ENCODE data around the gene CHRNA10.

CHRNA10 gene

GRCh38 chr11:3671334-3672254 lies at the start of gene CHRNA10:
CHRNA10 (minus strand) TSS chr11:3671384; CDS start chr11:3671312, 72 bp downstream.
- DNase-seq: no peak

DNA sequence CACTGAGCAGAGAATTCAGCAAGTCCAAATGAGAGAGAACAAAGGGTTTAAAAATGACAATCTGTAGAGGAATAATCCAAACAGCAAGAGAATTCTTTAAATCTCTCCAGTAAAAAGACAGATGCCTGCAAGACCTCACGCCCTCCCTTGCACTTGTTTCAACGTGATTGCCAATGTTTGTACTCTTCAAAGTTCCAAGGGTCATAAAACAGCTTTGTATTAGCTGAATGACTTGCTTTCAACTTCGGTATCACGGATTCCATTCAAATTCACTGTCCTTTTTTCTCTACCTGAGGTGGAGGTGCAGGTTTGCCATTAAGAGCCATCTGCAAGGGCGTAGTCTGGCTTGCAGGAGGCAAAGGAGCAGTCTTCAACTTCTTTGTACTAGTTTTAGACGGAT lies 41.1 kb upstream of the CHRNA10 start:
- DNase-seq: no peak

DNA sequence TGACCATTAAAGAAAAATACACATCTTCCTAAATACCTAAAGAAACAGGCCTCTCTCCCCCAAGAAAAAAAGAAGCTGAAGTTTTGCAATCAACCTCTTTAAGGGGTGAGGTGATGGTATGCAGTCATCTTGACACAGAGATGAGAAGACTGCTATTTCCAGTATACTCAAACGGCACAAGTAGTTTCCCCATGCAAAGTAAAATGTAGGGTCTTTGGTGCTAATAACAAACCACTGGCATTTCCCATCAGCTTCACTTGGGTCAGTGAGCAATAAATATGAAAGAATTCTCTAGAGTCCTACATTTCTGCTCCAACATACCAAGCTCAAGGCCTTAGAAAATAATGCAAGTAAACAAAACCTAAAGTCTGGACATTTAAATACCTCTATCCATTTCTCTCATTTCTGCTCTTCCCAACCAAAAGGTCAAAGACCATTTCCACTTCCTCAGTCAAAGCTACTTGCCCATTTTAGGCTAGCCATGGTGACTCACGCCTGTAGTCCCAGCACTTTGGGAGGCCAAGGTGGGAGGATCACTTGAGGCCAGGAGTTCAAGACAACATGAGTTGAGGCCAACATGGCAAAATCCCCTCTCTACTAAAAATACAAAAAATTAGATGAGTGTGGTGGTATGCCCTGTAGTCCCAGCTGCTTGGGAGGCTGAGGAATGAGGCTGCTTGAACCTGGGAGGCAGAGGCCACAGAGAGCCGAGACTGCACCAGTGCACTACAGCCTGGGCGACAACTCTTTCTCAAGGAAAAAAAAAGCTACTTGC lies 39.5 kb upstream of the CHRNA10 start:
- no peak for DNase-seq

- no peak for DNase-seq
Measured at GRCh38 chr11:3709977-3710376, 38.8 kb upstream of the CHRNA10 start.

DNA sequence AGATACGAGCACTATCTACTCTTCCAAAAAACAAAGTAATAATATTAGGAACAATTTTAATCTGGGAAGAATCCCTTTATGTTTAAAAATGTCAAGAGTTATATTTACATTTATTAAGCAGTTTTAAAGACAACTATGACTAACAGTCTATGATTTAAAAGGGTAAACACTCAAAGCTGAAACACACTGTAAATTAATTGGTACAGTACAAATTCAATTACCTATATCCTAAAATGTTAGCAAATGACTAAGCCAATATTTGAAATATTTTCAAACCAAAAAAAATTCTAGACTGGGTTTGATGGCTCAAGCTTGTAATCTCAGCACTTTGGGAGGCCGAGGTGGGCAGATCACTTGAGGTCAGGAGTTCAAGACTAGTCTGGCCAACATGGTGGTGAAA lies 36.0 kb upstream of the CHRNA10 start:
- no peak for DNase-seq

DNA sequence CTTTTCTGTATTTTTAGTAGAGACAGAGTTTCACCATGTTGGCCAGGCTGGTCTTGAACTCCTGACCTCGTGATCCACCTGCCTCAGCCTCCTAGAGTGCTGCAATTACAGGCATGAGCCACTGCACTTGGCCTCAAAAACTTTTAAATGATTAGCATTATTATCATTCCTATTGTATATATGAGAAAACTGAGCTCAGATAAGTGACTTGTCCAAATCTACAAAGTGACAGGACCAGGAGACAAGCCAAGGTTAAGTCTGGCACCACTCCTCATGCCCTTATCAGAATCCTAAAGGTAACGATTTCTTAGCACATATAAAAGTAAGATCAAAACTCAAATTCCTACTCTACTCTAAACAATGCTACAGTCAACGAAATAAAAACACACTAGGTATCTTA lies 32.2 kb upstream of the CHRNA10 start:
- no peak for DNase-seq

GRCh38 chr11:3700910-3701309 lies 29.7 kb upstream of the CHRNA10 start:
- no peak for DNase-seq

DNA sequence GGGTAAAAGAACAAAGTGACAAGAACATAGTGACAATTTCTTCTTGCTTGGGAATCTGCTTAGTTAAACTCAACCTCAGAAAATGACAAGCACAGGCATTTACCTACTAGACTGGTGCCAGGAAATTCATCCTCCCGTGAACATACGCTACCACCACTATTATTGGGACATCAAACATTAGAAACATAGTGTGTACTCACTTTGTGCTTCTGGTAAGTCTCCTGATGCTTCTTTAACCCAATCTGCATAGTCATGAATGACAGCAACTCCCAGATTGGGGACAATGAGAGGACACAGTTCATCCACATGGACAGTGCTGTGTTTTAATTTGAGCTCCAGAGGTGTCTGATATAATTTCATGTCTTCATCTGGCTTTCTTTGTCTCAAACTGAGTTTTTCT lies 29.2 kb upstream of the CHRNA10 start:
- no peak for DNase-seq

DNA sequence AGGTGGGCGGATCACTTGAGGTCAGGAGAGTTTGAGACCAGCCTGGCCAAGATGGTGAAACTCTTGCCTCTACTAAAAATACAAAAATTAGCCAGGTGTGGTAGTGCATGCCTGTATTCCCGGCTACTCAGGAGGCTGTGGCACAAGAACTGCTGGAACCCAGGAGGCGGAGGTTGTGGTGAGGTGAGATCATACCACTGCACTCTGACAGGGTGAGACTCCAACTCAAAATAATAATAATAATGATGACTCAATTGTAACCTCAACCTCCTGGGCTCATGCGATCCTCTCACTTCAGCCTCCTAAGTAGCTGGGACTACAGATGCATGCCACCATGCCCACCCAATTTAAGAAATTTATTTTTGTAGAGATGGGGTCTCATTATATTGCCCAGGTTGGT lies 15.6 kb upstream of the CHRNA10 start:
- no peak for DNase-seq

- DNase-seq: no peak
Measured at GRCh38 chr11:3685923-3686322, 14.7 kb upstream of the CHRNA10 start.

- no peak for DNase-seq
Measured at GRCh38 chr11:3684819-3685172, 13.6 kb upstream of the CHRNA10 start.

GRCh38 chr11:3684129-3684818 lies 13.1 kb upstream of the CHRNA10 start:
- DNase-seq: no peak

- DNase-seq: no peak
Measured at GRCh38 chr11:3683039-3683438, 11.9 kb upstream of the CHRNA10 start.

DNA sequence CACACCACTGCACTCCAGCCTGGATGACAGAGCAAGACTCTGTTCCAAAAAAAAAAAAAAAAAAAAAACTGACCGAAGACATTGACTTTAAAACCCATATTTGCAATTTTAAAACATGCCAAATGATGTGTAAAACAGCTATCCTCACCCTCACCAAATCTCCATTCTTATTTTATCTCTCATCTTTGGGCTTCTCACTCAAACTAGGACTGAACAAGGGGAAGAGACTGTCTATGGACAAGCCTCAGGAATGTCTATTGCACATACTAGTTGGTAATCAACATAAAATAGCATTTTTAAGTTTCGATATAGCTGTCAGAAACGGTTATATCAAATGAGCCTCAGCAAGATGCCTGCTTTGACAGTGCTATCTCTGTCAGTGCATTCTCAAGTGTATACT lies 7.9 kb upstream of the CHRNA10 start:
- DNase-seq: no peak

DNA sequence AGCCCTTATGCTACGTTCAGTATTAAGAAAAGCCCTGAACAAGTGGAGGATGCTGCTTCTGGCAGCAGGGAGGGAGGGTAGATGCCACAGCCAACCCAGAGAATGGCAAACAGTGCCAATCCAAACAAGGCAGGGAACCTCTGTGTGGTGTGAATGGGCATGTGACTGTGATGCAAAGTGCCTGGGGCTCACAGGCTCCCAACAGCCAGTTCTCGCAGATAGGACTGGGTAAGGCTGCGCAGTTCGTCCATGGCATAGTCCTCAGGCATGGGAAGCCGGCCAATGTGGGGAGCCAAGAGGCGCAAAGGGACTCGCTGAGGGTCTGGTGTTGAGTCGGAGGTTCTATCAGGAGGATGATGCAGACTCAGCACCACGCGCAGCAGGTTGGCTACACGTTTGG lies 4.8 kb upstream of the CHRNA10 start:
- DNase-seq: no peak

- DNase-seq: no peak
Measured at GRCh38 chr11:3674189-3674588, 3.0 kb upstream of the CHRNA10 start.

GRCh38 chr11:3669742-3670183 lies 1.4 kb downstream of the CHRNA10 start:
- no peak for DNase-seq

DNA sequence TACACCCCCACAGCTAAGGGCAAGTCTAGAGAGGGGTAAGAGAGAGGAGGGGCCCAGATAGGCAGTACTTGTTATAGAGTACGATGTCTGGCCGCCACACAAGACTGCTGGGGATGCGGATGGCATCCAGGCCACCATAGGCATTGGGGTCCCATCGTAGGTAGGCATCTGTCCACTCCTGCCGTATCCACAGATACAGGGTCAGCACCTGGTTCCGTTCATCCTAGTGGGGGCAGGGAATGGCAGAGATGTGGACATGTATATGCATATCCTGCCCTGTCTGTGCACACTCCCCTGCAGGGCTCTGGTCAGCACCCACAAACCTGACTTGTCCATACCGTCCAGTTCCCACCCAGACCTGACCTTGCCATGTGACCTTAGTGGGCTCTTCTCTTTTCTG lies 2.1 kb downstream of the CHRNA10 start:
- DNase-seq: no peak

- DNase-seq: no peak
Measured at GRCh38 chr11:3667149-3668035, 3.8 kb downstream of the CHRNA10 start.

- DNase-seq: no peak
Measured at GRCh38 chr11:3666023-3666530, 5.1 kb downstream of the CHRNA10 start.

- DNase-seq: no peak
Measured at GRCh38 chr11:3665336-3666022, 5.7 kb downstream of the CHRNA10 start.

Data from activated CD4-positive, CD25-positive, alpha-beta regulatory T cell (primary cell).